ENCODE measurements around the gene SLC2A9. TPM values are rescaled to one million over a fixed set of nuclear protein-coding genes. Genes with fewer than 3 reads are reported as not detected.
A peak's percentile ranks its signal among the peaks of the same experiment; 100 is the strongest.

The SLC2A9 gene
- total RNA-seq, 2 donors from 2014 or later = 1.6 to 8.6 TPM

- TF ChIP-seq POLR2A (IDR thresholded peaks at IDR 0.05) = no peak
- no peak for TF ChIP-seq CTCF (IDR thresholded peaks at IDR 0.05)
- Histone ChIP-seq H3K27me3 (no peaks in the 10 kb centered on the region), H3K27ac (peak overlapping the region in 3 of 4 donors; percentile 31 to 58 (median 51)), H3K4me3 (no peak overlapping the region), H3K9me3 (no peaks in the 10 kb centered on the region), H3K4me1 (peaks cover 27% of the 10 kb centered on the region), H3K36me3 (replicated peaks in 1 of 2; ENCODE audit: insufficient read depth in 1 of 2, low read depth in 2 of 2) (no peaks in the 10 kb centered on the region)
- intact Hi-C loops (cut with DNase I) = no loop called here
- 43 to 60% methylated on average over 18 of the region's 18 CpGs for WGBS, 2 donors
- DNase-seq (peak in 1 of 4 donors; percentile 49), ATAC-seq (peak; percentile 36)
Measured at GRCh38 chr4:10033191-10033881, 12.0 kb upstream of the SLC2A9 start.

GRCh38 chr4:10032625-10033024 lies 11.3 kb upstream of the SLC2A9 start:
- peaks cover 27% of the 10 kb centered on the region for H3K4me1 ChIP-seq
- H3K9me3 ChIP-seq = no peaks in the 10 kb centered on the region
- WGBS, 2 donors = 22 to 24% methylated on average over 6 of the region's 6 CpGs
- H3K36me3 ChIP-seq (replicated peaks in 1 of 2; ENCODE audit: insufficient read depth in 1 of 2, low read depth in 2 of 2) = no peaks in the 10 kb centered on the region
- peak; percentile 25 to 60 (median 38) for DNase-seq
- TF ChIP-seq POLR2A (IDR thresholded peaks at IDR 0.05) (no peak), CTCF (IDR thresholded peaks at IDR 0.05) (no peak)
- ATAC-seq = peak; percentile 84
- intact Hi-C loops (cut with DNase I) = no loop called here
- no peaks in the 10 kb centered on the region for H3K27me3 ChIP-seq
- no peak overlapping the region for H3K4me3 ChIP-seq
- peak overlapping the region in 3 of 4 donors; percentile 31 to 58 (median 51) for H3K27ac ChIP-seq

- Histone ChIP-seq H3K36me3 (replicated peaks in 1 of 2; ENCODE audit: insufficient read depth in 1 of 2, low read depth in 2 of 2) (no peaks in the 10 kb centered on the region), H3K4me3 (no peak overlapping the region), H3K4me1 (peaks cover 27% of the 10 kb centered on the region), H3K27me3 (no peaks in the 10 kb centered on the region), H3K27ac (peak overlapping the region in 3 of 4 donors; percentile 30 to 58 (median 51)), H3K9me3 (no peaks in the 10 kb centered on the region)
- 52 to 54% methylated on average over 10 of the region's 10 CpGs for WGBS, 2 donors
- no peak for TF ChIP-seq CTCF (IDR thresholded peaks at IDR 0.05)
- no peak for TF ChIP-seq POLR2A (IDR thresholded peaks at IDR 0.05)
- intact Hi-C loops (cut with DNase I) = no loop called here
- ATAC-seq (peak; percentile 35), DNase-seq (peak in 1 of 4 donors; percentile 31)
Measured at GRCh38 chr4:10031668-10032590, 10.6 kb upstream of the SLC2A9 start.

- intact Hi-C loops (cut with DNase I) = no loop called here
- peaks cover 27% of the 10 kb centered on the region for H3K4me1 ChIP-seq
- H3K36me3 ChIP-seq (replicated peaks in 1 of 2; ENCODE audit: insufficient read depth in 1 of 2, low read depth in 2 of 2) = no peaks in the 10 kb centered on the region
- no peak overlapping the region for H3K4me3 ChIP-seq
- no peaks in the 10 kb centered on the region for H3K9me3 ChIP-seq
- ATAC-seq (no peak), DNase-seq (no peak)
- peak overlapping the region in 3 of 4 donors; percentile 30 to 58 (median 51) for H3K27ac ChIP-seq
- TF ChIP-seq POLR2A (IDR thresholded peaks at IDR 0.05) (no peak), CTCF (IDR thresholded peaks at IDR 0.05) (no peak)
- H3K27me3 ChIP-seq = no peaks in the 10 kb centered on the region
- WGBS, 2 donors = 45 to 47% methylated on average over 7 of the region's 7 CpGs
Measured at GRCh38 chr4:10030972-10031667, 9.8 kb upstream of the SLC2A9 start.
